WTC11 (cell line): ENCODE data around the gene MYH11.

Experiments
- ATF2 ChIP-seq: sonication (generic); formaldehyde crosslinking; IDR thresholded peaks from 2 replicates; pipeline ENCODE4 v1.8.1; 2022; ENCODE audit warnings: low read depth, missing genetic modification reagents, borderline replicate concordance
- ATF3 ChIP-seq: sonication (generic); formaldehyde crosslinking; conservative IDR thresholded peaks from 2 replicates; pipeline ENCODE4 v1.8.1; 2022; ENCODE audit warnings: mild to moderate bottlenecking, missing genetic modification reagents
- CTCF ChIP-seq: fragments of 200-600 bp; IDR thresholded peaks from 2 replicates; pipeline ENCODE4 v1.8.0; 2022; ENCODE audit warnings: antibody characterized with exemption
- E2F4 ChIP-seq: sonication (generic); formaldehyde crosslinking; IDR thresholded peaks from 2 replicates; pipeline ENCODE4 v1.8.1; 2022; ENCODE audit warnings: low read depth, mild to moderate bottlenecking, moderate library complexity, missing genetic modification reagents, borderline replicate concordance
- E2F5 ChIP-seq: sonication (generic); formaldehyde crosslinking; IDR thresholded peaks from 2 replicates; pipeline ENCODE4 v1.8.1; 2022; ENCODE audit warnings: mild to moderate bottlenecking, moderate library complexity, missing genetic modification reagents
- FOXJ3 ChIP-seq: sonication (generic); formaldehyde crosslinking; IDR thresholded peaks from 2 replicates; pipeline ENCODE4 v1.9.0; 2021; ENCODE audit warnings: missing genetic modification reagents, mild to moderate bottlenecking, borderline replicate concordance
- JUN ChIP-seq: sonication (generic); formaldehyde crosslinking; IDR thresholded peaks from 2 replicates; pipeline ENCODE4 v1.8.0; 2023; ENCODE audit warnings: mild to moderate bottlenecking, missing genetic modification reagents
- MAX ChIP-seq: sonication (generic); formaldehyde crosslinking; IDR thresholded peaks from 2 replicates; pipeline ENCODE4 v1.8.0; 2022; ENCODE audit warnings: mild to moderate bottlenecking, missing genetic modification reagents
- MYBL2 ChIP-seq: sonication (generic); formaldehyde crosslinking; IDR thresholded peaks from 2 replicates; pipeline ENCODE4 v1.8.1; 2023; ENCODE audit warnings: mild to moderate bottlenecking, moderate library complexity, missing genetic modification reagents
- USF2 ChIP-seq: sonication (generic); formaldehyde crosslinking; IDR thresholded peaks from 2 replicates; pipeline ENCODE4 v1.8.1; 2023; ENCODE audit warnings: mild to moderate bottlenecking, missing genetic modification reagents, moderate library complexity
- ZNF416 ChIP-seq: fragments of 250-450 bp; sonication (Bioruptor Pico); IDR thresholded peaks from 2 replicates; pipeline ENCODE4 v1.9.0; 2021; ENCODE audit warnings: mild to moderate bottlenecking, inconsistent platforms

GRCh38 chr16:15701975-15702970 lies 154.6 kb downstream of the MYH11 start:
- TF ChIP-seq CTCF (no peak), FOXJ3 (CRISPR knock-in tag) (no peak), JUN (CRISPR knock-in tag) (no peak), MYBL2 (CRISPR knock-in tag) (no peak), ZNF416 (CRISPR knock-in tag) (no peak), USF2 (CRISPR knock-in tag) (no peak), E2F4 (CRISPR knock-in tag) (no peak), ATF3 (CRISPR knock-in tag) (no peak), MAX (CRISPR knock-in tag) (no peak), E2F5 (CRISPR knock-in tag) (no peak), ATF2 (no peak)
